K562 (cell line): Measurements from ENCODE around the gene ARHGDIA. TPM values are rescaled to one million over a fixed set of nuclear protein-coding genes. Genes with fewer than 3 reads are reported as not detected.

Source experiments
- AFF1 ChIP-seq, 2 experiments: fragments of 450-650 bp; IDR thresholded peaks; 2 replicates each; pipeline ENCODE4 v1.6.1; 2018; ENCODE audit warnings: mild to moderate bottlenecking in 2 of 2, low read depth in 1 of 2; ENCODE audit not compliant: partially characterized antibody in 2 of 2
- ATF6 ChIP-seq: sonication (generic); formaldehyde crosslinking; IDR thresholded peaks from 2 replicates; pipeline ENCODE4 v1.4.0; 2020; ENCODE audit warnings: mild to moderate bottlenecking, missing genetic modification reagents
- E2F5 ChIP-seq: sonication (generic); formaldehyde crosslinking; IDR thresholded peaks from 2 replicates; pipeline ENCODE4 v1.8.0; 2022; ENCODE audit warnings: mild to moderate bottlenecking, missing genetic modification reagents
- HSF4 ChIP-seq: fragments of 250-450 bp; sonication (Bioruptor Pico); IDR thresholded peaks from 2 replicates; pipeline ENCODE4 v2.1.2; 2022; ENCODE audit warnings: mild to moderate bottlenecking, moderate library complexity, borderline replicate concordance
- ILK ChIP-seq: fragments of 450-650 bp; IDR thresholded peaks from 2 replicates; pipeline ENCODE4 v1.6.1; 2016; ENCODE audit warnings: missing genetic modification characterization, low read depth, mild to moderate bottlenecking, missing compliant biosample characterization, moderate library complexity, borderline replicate concordance
- MTA1 ChIP-seq: fragments of 450-650 bp; IDR thresholded peaks from 2 replicates; pipeline ENCODE4 v1.6.1; 2017; ENCODE audit warnings: borderline replicate concordance
- MYNN ChIP-seq, 2 experiments: sonication (generic); formaldehyde crosslinking in 1 of 2; IDR thresholded peaks; 2 replicates each; pipeline versions ENCODE4 v1.5.0 to v1.6.1; 2016 to 2020; ENCODE audit warnings: antibody characterized with exemption in 1 of 2, missing genetic modification reagents in 1 of 2
- NFIC ChIP-seq: fragments of 450-650 bp; IDR thresholded peaks from 2 replicates; pipeline ENCODE4 v1.6.1; 2017; ENCODE audit warnings: mild to moderate bottlenecking, inconsistent platforms
- POLR2AphosphoS5 ChIP-seq: IDR thresholded peaks from 2 replicates; pipeline ENCODE4 v1.6.1; 2011; ENCODE audit warnings: mild to moderate bottlenecking, low read depth, low read length, moderate library complexity; ENCODE audit not compliant: control insufficient read depth, insufficient read depth
- POLR2G ChIP-seq: fragments of 200-400 bp; formaldehyde crosslinking; IDR thresholded peaks from 2 replicates; pipeline ENCODE4 v1.6.1; 2017; ENCODE audit warnings: low read depth, mild to moderate bottlenecking, antibody characterized with exemption, low read length, moderate library complexity
- RBM39 ChIP-seq: fragments of 200-400 bp; formaldehyde crosslinking; optimal IDR thresholded peaks from 2 replicates; pipeline ENCODE3; 2018; ENCODE audit warnings: low read depth, low read length
- TFAP4 ChIP-seq: sonication (generic); formaldehyde crosslinking; IDR thresholded peaks from 2 replicates; pipeline ENCODE4 v1.8.0; 2022; ENCODE audit warnings: missing genetic modification reagents, mild to moderate bottlenecking, moderate library complexity, borderline replicate concordance
- YBX1 ChIP-seq: fragments of 450-650 bp; IDR thresholded peaks from 2 replicates; pipeline ENCODE4 v1.7.1; 2016; ENCODE audit warnings: mild to moderate bottlenecking
- ZNF121 ChIP-seq: sonication (generic); formaldehyde crosslinking; conservative IDR thresholded peaks from 2 replicates; pipeline ENCODE4 v1.8.0; 2022; ENCODE audit warnings: missing genetic modification reagents
- ZNF347 ChIP-seq: fragments of 450-650 bp; formaldehyde crosslinking; IDR thresholded peaks from 2 replicates; pipeline ENCODE4 v1.4.0; 2020; ENCODE audit warnings: low read depth, mild to moderate bottlenecking, moderate library complexity
- polyA plus RNA-seq, 8 experiments: library from polyadenylated mRNA; depleted of rRNA in 4 of 8; stranded (reverse) in 5 of 8; unstranded in 3 of 8; fragments of >200 nt; fragmentation: Nextera tagmentation in 2 of 8; fragmentation: Illumina TruSeq in 1 of 8; extraction: Ambion mirVana in 2 of 8; extraction: Trizol in 1 of 8; gene quantifications; 2 replicates each; pipeline versions ENCODE4 v1.2.1 to v1.2.3, GENCODE V29; 2011 to 2014; ENCODE audit warnings: inconsistent platforms in 1 of 8, missing spikeins in 1 of 8
- total RNA-seq, 7 experiments: library from RNA; depleted of rRNA in 6 of 7; stranded (reverse); fragments of >200 nt in 6 of 7; fragmentation: Illumina TruSeq in 2 of 7; extraction: Trizol in 2 of 7; gene quantifications; 2 replicates each; pipeline versions ENCODE4 v1.2.1 to v1.2.3, GENCODE V29; 2011 to 2021; ENCODE audit warnings: low replicate concordance in 1 of 7

Gene ARHGDIA
- total and polyA plus RNA-seq, 9 of the 15 experiments (the other 6 are each of a cell fraction or from before 2014, with no cell fraction given): 9.6 to 340 (median 97.6) TPM

- TF ChIP-seq ZNF347 (CRISPR knock-in tag) (no peak), HSF4 (no peak), POLR2G (peak; percentile 49; the same call in 1 of the 2 replicates), YBX1 (no peak), TFAP4 (CRISPR knock-in tag) (no peak), MYNN (IDR thresholded peaks at IDR 0.05) (0 out of 2 replicates have a peak, but pooled peaks have one; percentile 38), MYNN (CRISPR knock-in tag; IDR thresholded peaks at IDR 0.05) (no peak), NFIC (peak; percentile 51; the same call in 1 of the 2 replicates), ZNF121 (CRISPR knock-in tag) (peak; percentile 23; the same call in 1 of the 2 replicates), ATF6 (no peak), RBM39 (no peak), ILK (tag) (no peak), POLR2AphosphoS5 (0 out of 2 replicates have a peak, but pooled peaks have one; percentile 14), E2F5 (CRISPR knock-in tag) (no peak), MTA1 (no peak), AFF1 (IDR thresholded peaks at IDR 0.05; ENCODE audit: low read depth in 1 of 2, partially characterized antibody in 2 of 2) (no peak)
These were observed 7.0 kb downstream of the ARHGDIA start (continued) for GRCh38 chr17:81863833-81864768.
